Panc1 (cell line): Measurements from ENCODE around the gene HELT. TPM values are rescaled to one million over a fixed set of nuclear protein-coding genes. Genes with fewer than 3 reads are reported as not detected.

Source experiments
- ATAC-seq: fragments of 200-7000 bp; cut with Tn5 transposase; 2 replicates; pipeline ENCODE4 v1.9.1; 2020; ENCODE audit warnings: mild to moderate bottlenecking, moderate library complexity
- Bru-seq: library from RNA; stranded (reverse); fragments of 400-500 nt; gene quantifications from one replicate; lab custom pipeline; 2021; lab: Mats Ljungman, UMichigan
- BruChase-seq, 2 experiments: library from RNA; stranded (reverse); fragments of 400-500 nt; gene quantifications; one replicate each; lab custom pipeline; 2021; lab: Mats Ljungman, UMichigan
- BruUV-seq: library from RNA; stranded (reverse); fragments of 400-500 nt; replicated peaks from 2 replicates; lab custom pipeline; 2021; lab: Mats Ljungman, UMichigan
- CTCF ChIA-PET: fragments of 300-600 bp; sonication (Branson Sonifier 250); formaldehyde crosslinking; loops from one replicate; lab custom pipeline; 2022; ENCODE audit warnings: antibody characterized with exemption; lab: Charles Lee
- POLR2A ChIA-PET: fragments of 300-600 bp; sonication (Branson Sonifier 250); formaldehyde crosslinking; loops from one replicate; lab custom pipeline; 2022; ENCODE audit warnings: antibody characterized with exemption; lab: Charles Lee
- DNase-seq: peaks from one replicate; pipeline ENCODE4 v3.0.0-alpha.2; 2010; ENCODE audit warnings: low read depth, low spot score
- H3K27ac ChIP-seq: 2 replicates; pipeline ENCODE4 v1.5.1; 2011; ENCODE audit warnings: mild to moderate bottlenecking, low read length, inconsistent platforms
- H3K27me3 ChIP-seq: fragments of 200-500 bp; sonication (Bioruptor generic); 2 replicates; pipeline ENCODE4 v1.6.0; 2014; ENCODE audit warnings: low read length, inconsistent platforms; ENCODE audit not compliant: control insufficient read depth, insufficient read depth
- H3K36me3 ChIP-seq: fragments of 200-500 bp; sonication (Bioruptor generic); 2 replicates; pipeline ENCODE4 v1.5.1; 2014; ENCODE audit warnings: inconsistent platforms, mild to moderate bottlenecking, low read length, moderate library complexity; ENCODE audit not compliant: control insufficient read depth, insufficient read depth
- H3K4me1 ChIP-seq: 2 replicates; pipeline ENCODE4 v1.5.1; 2011; ENCODE audit warnings: inconsistent platforms, mild to moderate bottlenecking, low read length, moderate library complexity; ENCODE audit not compliant: control insufficient read depth, insufficient read depth
- H3K4me3 ChIP-seq, 2 experiments: 2 replicates each; pipeline ENCODE4 v1.5.1; 2011 to 2012; ENCODE audit warnings: low read depth in 2 of 2, low read length in 2 of 2, mild to moderate bottlenecking in 2 of 2, inconsistent platforms in 1 of 2, moderate library complexity in 1 of 2
- H3K9me3 ChIP-seq: fragments of 200-500 bp; sonication (Bioruptor generic); 2 replicates; pipeline ENCODE4 v1.5.1; 2014; ENCODE audit warnings: low read depth, mild to moderate bottlenecking, inconsistent platforms, low read length, moderate library complexity; ENCODE audit not compliant: control insufficient read depth, insufficient read depth
- POLR2AphosphoS5 ChIP-seq: IDR thresholded peaks from 2 replicates; pipeline ENCODE4 v1.6.1; 2012; ENCODE audit warnings: mild to moderate bottlenecking, low read depth, low read length, moderate library complexity
- SIN3A ChIP-seq: IDR thresholded peaks from 2 replicates; pipeline ENCODE4 v1.6.1; 2012; ENCODE audit warnings: low read depth, mild to moderate bottlenecking, low read length, moderate library complexity, borderline replicate concordance; ENCODE audit not compliant: insufficient read depth
- TCF7L2 ChIP-seq: IDR thresholded peaks from 2 replicates; pipeline ENCODE4 v1.6.1; 2011; ENCODE audit warnings: mild to moderate bottlenecking, low read depth, low read length, inconsistent platforms
- in situ Hi-C: cut with HindIII; loops from 2 replicates; pipeline ENCODE4 v1.10.0; 2016; ENCODE audit warnings: low sequenced_read_pairs, low pct_unique_long_range_greater_than_20kb
- intact Hi-C: fragments of 100-400 bp; cut with micrococcal nuclease; formaldehyde crosslinking; loops from one replicate; pipeline ENCODE4 v1.10.0; 2022; ENCODE audit not compliant: unreplicated experiment
- long read RNA-seq: library from polyadenylated mRNA; unstranded; transcript quantifications from one replicate; pipeline ENCODE4 v2.0.0, GENCODE V29; 2021; ENCODE audit not compliant: unreplicated experiment
- polyA plus RNA-seq: library from polyadenylated mRNA; unstranded; fragments of >200 nt; gene quantifications from one replicate; pipeline ENCODE4 v1.2.1, GENCODE V29; 2012; ENCODE audit warnings: missing spikeins; ENCODE audit not compliant: insufficient read length
- total RNA-seq: library from RNA; stranded (reverse); gene quantifications from one replicate; pipeline ENCODE4 v1.2.1, GENCODE V29; 2021; ENCODE audit not compliant: unreplicated experiment
- TF ChIP-seq, protein P1 (sequence below), 2 experiments: IDR thresholded peaks; 2 replicates each; pipeline ENCODE4 v1.6.1; 2011 to 2012; ENCODE audit warnings: low read depth in 2 of 2, control low read depth in 1 of 2, low read length in 1 of 2, mild to moderate bottlenecking in 1 of 2, moderate library complexity in 1 of 2; ENCODE audit not compliant: insufficient read depth in 1 of 2
- TF ChIP-seq, protein P2 (sequence below): fragments of 450-650 bp; IDR thresholded peaks from 2 replicates; pipeline ENCODE4 v1.5.1; 2017; ENCODE audit warnings: mild to moderate bottlenecking

Gene HELT, protein sequence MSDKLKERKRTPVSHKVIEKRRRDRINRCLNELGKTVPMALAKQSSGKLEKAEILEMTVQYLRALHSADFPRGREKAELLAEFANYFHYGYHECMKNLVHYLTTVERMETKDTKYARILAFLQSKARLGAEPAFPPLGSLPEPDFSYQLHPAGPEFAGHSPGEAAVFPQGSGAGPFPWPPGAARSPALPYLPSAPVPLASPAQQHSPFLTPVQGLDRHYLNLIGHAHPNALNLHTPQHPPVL
- total RNA-seq (not detected), Bru-seq, nascent RNA (not detected), BruChase-seq, experiment 1, labeled RNA remaining after a 2-hour chase (not detected), BruChase-seq, experiment 2, labeled RNA remaining after a 6-hour chase (not detected)
- not detected for polyA plus RNA-seq
- long read RNA-seq: 0 reads

DNA sequence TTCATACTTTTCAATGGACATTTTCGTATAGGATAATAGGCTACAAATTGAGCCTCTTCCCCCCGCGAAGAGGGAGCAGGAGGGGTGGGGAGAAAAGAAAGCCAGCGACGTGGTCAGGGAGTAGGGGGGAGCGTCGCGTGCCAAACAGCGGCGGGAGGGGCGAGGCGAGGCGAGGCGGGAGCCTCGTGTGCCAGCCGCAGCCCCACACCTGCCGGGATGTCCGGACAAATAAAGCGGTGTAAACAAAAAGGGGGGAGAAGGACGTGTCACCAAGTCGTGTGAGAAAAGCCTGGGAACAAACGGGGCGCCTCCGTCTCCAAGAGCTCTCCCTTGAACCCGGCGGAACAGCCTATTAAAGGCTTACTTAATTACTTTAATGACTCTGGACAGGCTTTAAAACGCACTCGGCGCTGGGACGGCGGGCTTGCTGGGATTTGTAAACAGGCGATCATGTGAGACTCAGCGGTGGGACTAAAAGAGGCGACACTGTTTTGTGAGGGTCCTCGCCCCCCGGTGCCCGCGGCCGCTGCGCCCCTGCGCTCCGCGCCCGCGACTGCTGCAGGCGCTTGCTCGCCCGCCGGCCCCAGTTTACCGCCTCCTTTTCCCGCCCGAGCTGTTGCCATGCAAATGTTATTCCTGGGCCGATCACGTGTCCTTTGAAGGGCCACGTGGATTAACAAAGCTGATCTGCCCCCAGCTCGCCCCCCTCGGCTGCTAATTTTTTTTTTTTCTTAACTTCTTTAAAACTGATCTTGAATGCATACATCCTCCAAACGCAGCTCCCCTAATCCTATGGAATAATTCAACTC, at the start of gene HELT:
HELT (plus strand) TSS at position 527 of the 809 bp plus-strand sequence. CDS start 439 bp downstream, outside the sequence.
- TF ChIP-seq POLR2AphosphoS5 (no peak), TCF7L2 (no peak), SIN3A (no peak)
- TF ChIP-seq, protein P1, sequence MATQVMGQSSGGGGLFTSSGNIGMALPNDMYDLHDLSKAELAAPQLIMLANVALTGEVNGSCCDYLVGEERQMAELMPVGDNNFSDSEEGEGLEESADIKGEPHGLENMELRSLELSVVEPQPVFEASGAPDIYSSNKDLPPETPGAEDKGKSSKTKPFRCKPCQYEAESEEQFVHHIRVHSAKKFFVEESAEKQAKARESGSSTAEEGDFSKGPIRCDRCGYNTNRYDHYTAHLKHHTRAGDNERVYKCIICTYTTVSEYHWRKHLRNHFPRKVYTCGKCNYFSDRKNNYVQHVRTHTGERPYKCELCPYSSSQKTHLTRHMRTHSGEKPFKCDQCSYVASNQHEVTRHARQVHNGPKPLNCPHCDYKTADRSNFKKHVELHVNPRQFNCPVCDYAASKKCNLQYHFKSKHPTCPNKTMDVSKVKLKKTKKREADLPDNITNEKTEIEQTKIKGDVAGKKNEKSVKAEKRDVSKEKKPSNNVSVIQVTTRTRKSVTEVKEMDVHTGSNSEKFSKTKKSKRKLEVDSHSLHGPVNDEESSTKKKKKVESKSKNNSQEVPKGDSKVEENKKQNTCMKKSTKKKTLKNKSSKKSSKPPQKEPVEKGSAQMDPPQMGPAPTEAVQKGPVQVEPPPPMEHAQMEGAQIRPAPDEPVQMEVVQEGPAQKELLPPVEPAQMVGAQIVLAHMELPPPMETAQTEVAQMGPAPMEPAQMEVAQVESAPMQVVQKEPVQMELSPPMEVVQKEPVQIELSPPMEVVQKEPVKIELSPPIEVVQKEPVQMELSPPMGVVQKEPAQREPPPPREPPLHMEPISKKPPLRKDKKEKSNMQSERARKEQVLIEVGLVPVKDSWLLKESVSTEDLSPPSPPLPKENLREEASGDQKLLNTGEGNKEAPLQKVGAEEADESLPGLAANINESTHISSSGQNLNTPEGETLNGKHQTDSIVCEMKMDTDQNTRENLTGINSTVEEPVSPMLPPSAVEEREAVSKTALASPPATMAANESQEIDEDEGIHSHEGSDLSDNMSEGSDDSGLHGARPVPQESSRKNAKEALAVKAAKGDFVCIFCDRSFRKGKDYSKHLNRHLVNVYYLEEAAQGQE (IDR thresholded peaks at IDR 0.05; ENCODE audit: insufficient read depth in 1 of 2, low read depth in 2 of 2, low read length in 1 of 2): no peak
- TF ChIP-seq, protein P2, sequence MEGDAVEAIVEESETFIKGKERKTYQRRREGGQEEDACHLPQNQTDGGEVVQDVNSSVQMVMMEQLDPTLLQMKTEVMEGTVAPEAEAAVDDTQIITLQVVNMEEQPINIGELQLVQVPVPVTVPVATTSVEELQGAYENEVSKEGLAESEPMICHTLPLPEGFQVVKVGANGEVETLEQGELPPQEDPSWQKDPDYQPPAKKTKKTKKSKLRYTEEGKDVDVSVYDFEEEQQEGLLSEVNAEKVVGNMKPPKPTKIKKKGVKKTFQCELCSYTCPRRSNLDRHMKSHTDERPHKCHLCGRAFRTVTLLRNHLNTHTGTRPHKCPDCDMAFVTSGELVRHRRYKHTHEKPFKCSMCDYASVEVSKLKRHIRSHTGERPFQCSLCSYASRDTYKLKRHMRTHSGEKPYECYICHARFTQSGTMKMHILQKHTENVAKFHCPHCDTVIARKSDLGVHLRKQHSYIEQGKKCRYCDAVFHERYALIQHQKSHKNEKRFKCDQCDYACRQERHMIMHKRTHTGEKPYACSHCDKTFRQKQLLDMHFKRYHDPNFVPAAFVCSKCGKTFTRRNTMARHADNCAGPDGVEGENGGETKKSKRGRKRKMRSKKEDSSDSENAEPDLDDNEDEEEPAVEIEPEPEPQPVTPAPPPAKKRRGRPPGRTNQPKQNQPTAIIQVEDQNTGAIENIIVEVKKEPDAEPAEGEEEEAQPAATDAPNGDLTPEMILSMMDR: no peak
- ATAC-seq: no peak
- ChIA-PET CTCF (interaction anchor here (1.5 kb wide), 1 partner anchor 117 kb away, joined by 3 read pairs; no protein-coding TSS in a partner anchor), POLR2A (no interaction called here)
- in situ Hi-C loops: no loop called here
- intact Hi-C loops: no loop called here
- Histone ChIP-seq H3K4me1 (no peaks in the 10 kb centered on the region; the same call in 1 of the 2 replicates), H3K27me3 (peaks cover 12% of the 10 kb centered on the region), H3K9me3 (no peaks in the 10 kb centered on the region), H3K4me3 (peak within 1 kb of the TSS; percentile 33 to 54; a peak in 3 of 4 replicates), H3K27ac (no peak within 1 kb of the TSS), H3K36me3 (no peaks in the 10 kb centered on the region)
- DNase-seq: no peak
- no TSS peak for BruUV-seq

DNA sequence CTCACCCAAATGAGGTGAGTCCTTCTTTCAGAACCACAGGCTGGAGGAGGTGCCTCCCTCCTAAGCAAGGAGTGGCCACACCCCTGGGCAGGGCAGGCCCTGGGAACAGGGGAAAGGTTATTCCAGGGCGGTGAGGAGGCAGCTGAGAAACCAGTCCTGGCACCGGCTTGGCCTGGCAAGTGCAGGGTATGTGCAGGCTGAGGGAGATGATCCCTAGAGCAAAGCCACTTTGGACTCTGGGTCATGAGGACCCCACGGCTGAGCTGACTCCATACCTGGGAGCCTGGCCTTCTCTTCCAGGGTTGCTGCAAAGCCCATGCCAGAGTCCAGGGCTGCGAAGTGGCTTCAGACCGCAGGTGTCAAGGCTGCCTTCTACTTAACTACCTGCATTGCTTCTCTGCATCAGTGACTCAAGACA, 49.5 kb upstream of the HELT start:
- Histone ChIP-seq H3K27ac (no peak overlapping the region), H3K36me3 (no peaks in the 10 kb centered on the region), H3K4me1 (no peaks in the 10 kb centered on the region), H3K4me3 (no peak overlapping the region), H3K27me3 (no peaks in the 10 kb centered on the region), H3K9me3 (no peaks in the 10 kb centered on the region)
- intact Hi-C loops: no loop called here
- POLR2A ChIA-PET: no interaction called here
- DNase-seq (no peak), ATAC-seq (no peak)
- BruUV-seq: no TSS peak
- TF ChIP-seq, protein P1 (IDR thresholded peaks at IDR 0.05; ENCODE audit: insufficient read depth in 1 of 2, low read depth in 2 of 2, low read length in 1 of 2): no peak
- TF ChIP-seq POLR2AphosphoS5: no peak
- no peak for TF ChIP-seq SIN3A
- TF ChIP-seq TCF7L2: no peak
- TF ChIP-seq, protein P2: no peak
- CTCF ChIA-PET: no interaction called here
- in situ Hi-C loops: no loop called here
